Psoas muscle (tissue), 8 donors: Measurements from ENCODE around the gene NPEPPS. TPM values are rescaled to one million over a fixed set of nuclear protein-coding genes. Genes with fewer than 3 reads are reported as not detected.

Source experiments
- ATAC-seq, 4 donors: fragments of 200-7000 bp; cut with Tn5 transposase; one replicate each; pipeline ENCODE4 v1.9.1; 2020; ENCODE audit warnings: moderate library complexity in 3 of 4, mild to moderate bottlenecking in 2 of 4
- DNase-seq, 2 donors: peaks; one replicate each; pipeline ENCODE4 v3.0.0-alpha.2; 2020
- H3K27ac ChIP-seq: fragments of 200-600 bp; one replicate; pipeline ENCODE4 v1.8.0; 2022
- H3K27me3 ChIP-seq, 3 donors: fragments of 200-600 bp in 1 of 3; one replicate each; pipeline versions ENCODE4 v1.6.1 to v1.8.0; 2013 to 2022; ENCODE audit warnings: low read length in 2 of 3, mild to moderate bottlenecking in 2 of 3, moderate library complexity in 1 of 3; ENCODE audit not compliant: insufficient read depth in 3 of 3
- H3K36me3 ChIP-seq, 2 donors: fragments of 200-600 bp in 1 of 2; one replicate each; pipeline versions ENCODE4 v1.6.1 to v1.8.0; 2013 to 2022; ENCODE audit warnings: low read depth in 1 of 2, mild to moderate bottlenecking in 1 of 2, moderate library complexity in 1 of 2; ENCODE audit not compliant: insufficient read depth in 1 of 2
- H3K4me1 ChIP-seq: fragments of 200-600 bp; one replicate; pipeline ENCODE4 v1.8.0; 2022
- H3K4me3 ChIP-seq: fragments of 200-600 bp; one replicate; pipeline ENCODE4 v1.8.0; 2022; ENCODE audit warnings: mild to moderate bottlenecking
- H3K9me3 ChIP-seq: fragments of 200-600 bp; one replicate; pipeline ENCODE4 v1.8.0; 2022
- WGBS, 3 donors: extraction: QIAGEN DNeasy Blood & Tissue Kit; methylation state at CpG; one replicate each; pipeline versions ENCODE4 v1.1.6 to v1.1.7; 2013; 5-methylcytosine and 5-hydroxymethylcytosine counted together
- intact Hi-C, 2 donors: fragments of 100-400 bp; cut with DNase I; formaldehyde crosslinking; loops; one replicate each; pipeline versions ENCODE4 v1.11.0 to v1.14.2; 2022
- polyA plus RNA-seq, 3 donors: library from polyadenylated mRNA; stranded (reverse); fragments of 200-250 nt; gene quantifications; one replicate each; pipeline ENCODE4 v1.2.3, GENCODE V29; 2013
- total RNA-seq, 4 donors: library from RNA; stranded (reverse); fragmentation: NEBNext Ultra II Directional in 2 of 4; extraction: Animal tissue kit (Norgen Biotek cat#: 25700) in 2 of 4; gene quantifications; one replicate each; pipeline versions ENCODE4 v1.2.1 to v1.2.4, GENCODE V29; 2021 to 2023
- TF ChIP-seq, protein P1 (sequence below): fragments of 200-600 bp; IDR thresholded peaks from one replicate; pipeline ENCODE4 v1.8.0; 2022; ENCODE audit warnings: antibody characterized with exemption
- donor health status: healthy with polysubstance abuse.
- donor health status: DM: no; HTN: no; CAD: no; lungs with moderate emphysema.
- donor health status: Bipolar disorder and iron deficiency.
- donor health status: healthy.
- donor health status: DM: yes; HTN: yes; CAD: no.
- donor health status: DM: no; HTN: no; CAD: no.
- donor health status: DM: no; HTN: no; CAD: no.
- donor health status: DM: yes; HTN: yes; CAD: no.

The NPEPPS gene
- total and polyA plus RNA-seq, 7 donors = 50.4 to 218 (median 170) TPM

DNA sequence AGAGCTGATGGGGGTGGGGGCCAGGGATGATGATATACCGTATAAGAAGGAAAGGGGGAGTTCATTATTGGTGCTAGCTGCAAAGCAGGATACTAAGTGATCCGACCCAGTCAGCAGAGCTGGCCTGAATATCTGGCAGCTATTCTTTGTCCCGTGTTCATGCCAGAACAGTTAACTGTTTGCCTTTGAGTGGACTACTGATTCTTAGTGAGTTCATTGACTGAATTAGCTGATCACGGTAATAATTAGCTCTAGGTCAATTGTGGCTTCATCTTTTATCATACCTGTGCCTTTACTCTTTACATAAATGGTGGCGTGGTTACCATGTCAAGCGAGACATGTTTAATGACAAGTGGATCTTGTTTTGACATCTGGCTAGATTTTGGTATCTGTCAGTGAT is 124.1 kb downstream of the NPEPPS start:
- WGBS, 3 donors = 39 to 52% (median 40%) methylated on average over 6 of the region's 6 CpGs
- no peak for DNase-seq
- Histone ChIP-seq H3K4me1 (peaks cover 37% of the 10 kb centered on the region), H3K36me3 (peaks cover 20 to 90% of the 10 kb centered on the region in 2 donors), H3K9me3 (no peaks in the 10 kb centered on the region), H3K27me3 (no peaks in the 10 kb centered on the region), H3K4me3 (no peak overlapping the region), H3K27ac (no peak overlapping the region)
- no peak for ATAC-seq
- intact Hi-C loops = loop anchor here in 1 of 2 donors (10.0 kb wide), 1 partner anchor 50 kb away; no protein-coding TSS in a partner anchor
- TF ChIP-seq, protein P1, sequence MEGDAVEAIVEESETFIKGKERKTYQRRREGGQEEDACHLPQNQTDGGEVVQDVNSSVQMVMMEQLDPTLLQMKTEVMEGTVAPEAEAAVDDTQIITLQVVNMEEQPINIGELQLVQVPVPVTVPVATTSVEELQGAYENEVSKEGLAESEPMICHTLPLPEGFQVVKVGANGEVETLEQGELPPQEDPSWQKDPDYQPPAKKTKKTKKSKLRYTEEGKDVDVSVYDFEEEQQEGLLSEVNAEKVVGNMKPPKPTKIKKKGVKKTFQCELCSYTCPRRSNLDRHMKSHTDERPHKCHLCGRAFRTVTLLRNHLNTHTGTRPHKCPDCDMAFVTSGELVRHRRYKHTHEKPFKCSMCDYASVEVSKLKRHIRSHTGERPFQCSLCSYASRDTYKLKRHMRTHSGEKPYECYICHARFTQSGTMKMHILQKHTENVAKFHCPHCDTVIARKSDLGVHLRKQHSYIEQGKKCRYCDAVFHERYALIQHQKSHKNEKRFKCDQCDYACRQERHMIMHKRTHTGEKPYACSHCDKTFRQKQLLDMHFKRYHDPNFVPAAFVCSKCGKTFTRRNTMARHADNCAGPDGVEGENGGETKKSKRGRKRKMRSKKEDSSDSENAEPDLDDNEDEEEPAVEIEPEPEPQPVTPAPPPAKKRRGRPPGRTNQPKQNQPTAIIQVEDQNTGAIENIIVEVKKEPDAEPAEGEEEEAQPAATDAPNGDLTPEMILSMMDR = no peak

DNA sequence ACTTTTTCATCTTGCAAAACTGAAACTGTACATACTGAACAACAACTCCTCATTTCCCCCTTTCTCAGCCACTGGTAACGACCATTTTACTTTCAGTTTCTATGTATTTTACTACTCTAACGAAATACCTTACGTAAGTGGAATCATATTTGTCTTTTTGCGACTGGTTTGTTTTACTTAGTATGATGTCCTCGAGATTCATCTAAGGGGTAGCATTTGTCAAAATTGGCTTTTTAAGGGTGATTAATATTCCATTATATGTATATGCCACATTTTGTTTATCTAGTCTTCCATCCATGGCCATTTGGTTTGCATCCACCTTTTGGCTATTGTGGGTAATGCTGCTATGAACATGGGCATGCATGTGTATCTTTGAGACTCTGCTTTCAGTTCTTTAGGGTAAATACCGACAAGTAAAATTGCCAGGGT is 129.2 kb downstream of the NPEPPS start:
- ATAC-seq (no peak), DNase-seq (no peak)
- peaks cover 9% of the 10 kb centered on the region for H3K4me1 ChIP-seq
- H3K27ac ChIP-seq = no peak overlapping the region
- TF ChIP-seq, protein P1 = no peak
- no peaks in the 10 kb centered on the region for H3K9me3 ChIP-seq
- intact Hi-C loops = loop anchor here (5.0 to 10.0 kb wide), 2 partner anchors 142 to 145 kb away; no protein-coding TSS in a partner anchor
- no peaks in the 10 kb centered on the region for H3K27me3 ChIP-seq
- H3K4me3 ChIP-seq = no peak overlapping the region
- WGBS, 3 donors = 77 to 86% (median 78%) methylated on average over 6 of the region's 6 CpGs
- peaks cover 16 to 100% of the 10 kb centered on the region in 2 donors for H3K36me3 ChIP-seq

DNA sequence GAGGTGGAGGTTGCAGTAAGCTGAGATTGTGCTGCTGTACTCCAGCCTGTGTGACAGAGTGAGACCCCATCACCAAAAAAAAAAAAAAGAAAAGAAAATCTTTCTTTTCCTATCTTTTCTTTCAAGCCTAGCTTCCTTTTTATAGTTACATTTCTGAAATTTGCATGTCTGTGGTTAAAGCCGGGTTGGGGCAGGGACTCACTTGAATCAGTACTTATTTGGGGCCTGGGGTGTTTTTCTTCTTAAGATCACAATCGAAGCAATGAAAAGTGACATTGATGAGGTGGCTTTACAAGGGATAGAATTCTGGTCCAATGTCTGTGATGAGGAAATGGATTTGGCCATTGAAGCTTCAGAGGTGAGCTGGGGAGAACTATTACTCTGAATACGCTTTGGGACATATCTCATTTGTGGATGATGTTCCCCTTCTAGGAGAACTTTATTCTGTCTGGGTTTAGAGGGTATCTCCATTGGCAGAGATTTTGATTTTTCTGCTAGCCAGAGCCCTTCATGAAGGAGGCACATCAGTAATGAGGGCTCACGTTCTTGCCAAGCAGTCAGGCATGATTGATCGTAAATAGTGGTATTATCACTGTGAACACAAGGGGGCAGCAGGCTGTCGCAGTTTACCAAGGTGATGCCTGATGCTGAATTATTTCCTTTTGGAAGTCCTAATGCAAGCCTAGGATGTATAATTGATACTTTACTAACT is 133.2 kb downstream of the NPEPPS start:
- intact Hi-C loops = loop anchor here (5.0 to 10.0 kb wide), 2 partner anchors 138 to 141 kb away; no protein-coding TSS in a partner anchor
- 46 to 60% (median 48%) methylated on average over 6 of the region's 6 CpGs for WGBS, 3 donors
- Histone ChIP-seq H3K4me1 (no peaks in the 10 kb centered on the region), H3K36me3 (peaks cover 9 to 98% of the 10 kb centered on the region in 2 donors), H3K27ac (no peak overlapping the region), H3K4me3 (no peak overlapping the region), H3K27me3 (no peaks in the 10 kb centered on the region), H3K9me3 (no peaks in the 10 kb centered on the region)
- ATAC-seq = peak; percentile 61 to 85 (median 74)
- TF ChIP-seq, protein P1 = peak; percentile 72
- DNase-seq = no peak

DNA sequence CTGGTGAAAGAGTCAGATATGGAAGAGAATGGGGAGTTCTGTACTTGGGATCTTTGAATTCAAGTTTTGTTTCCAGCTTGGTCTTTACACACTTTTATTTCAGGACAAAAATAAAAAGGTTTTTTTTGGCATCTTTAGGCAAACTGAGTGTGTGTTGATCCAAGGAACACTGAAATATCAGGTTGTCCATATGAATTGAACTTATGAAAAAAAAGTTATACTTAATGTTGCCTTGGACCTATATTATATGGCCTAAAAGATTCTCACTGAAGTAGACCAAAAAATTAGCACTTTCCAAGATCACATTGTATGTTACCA is 133.7 kb downstream of the NPEPPS start:
- Histone ChIP-seq H3K4me1 (no peaks in the 10 kb centered on the region), H3K36me3 (peaks cover 11 to 98% of the 10 kb centered on the region in 2 donors), H3K27ac (no peak overlapping the region), H3K4me3 (no peak overlapping the region), H3K9me3 (no peaks in the 10 kb centered on the region), H3K27me3 (no peaks in the 10 kb centered on the region)
- no peak for DNase-seq
- TF ChIP-seq, protein P1 = no peak
- intact Hi-C loops = loop anchor here (5.0 to 10.0 kb wide), 2 partner anchors 138 to 140 kb away; no protein-coding TSS in a partner anchor
- no peak for ATAC-seq
